ENCODE data around the gene HORMAD2. TPM values are rescaled to one million over a fixed set of nuclear protein-coding genes. Genes with fewer than 3 reads are reported as not detected.

Gene HORMAD2
- total RNA-seq: not detected

- CTCF ChIA-PET: no interaction called here
Observed at GRCh38 chr22:30079952-30080533, at the start of gene HORMAD2. Gene HORMAD2, plus strand, starts transcription at chr22:30080464. Its CDS starts 13,489 bp downstream, at chr22:30093953.

GRCh38 chr22:30031328-30031727, 48.9 kb upstream of the HORMAD2 start:
- ChIA-PET POLR2A (no interaction called here), CTCF (no interaction called here)

More at GRCh38 chr22:30079952-30080533, at the start of gene HORMAD2:
- POLR2A ChIA-PET: no interaction called here

DNA sequence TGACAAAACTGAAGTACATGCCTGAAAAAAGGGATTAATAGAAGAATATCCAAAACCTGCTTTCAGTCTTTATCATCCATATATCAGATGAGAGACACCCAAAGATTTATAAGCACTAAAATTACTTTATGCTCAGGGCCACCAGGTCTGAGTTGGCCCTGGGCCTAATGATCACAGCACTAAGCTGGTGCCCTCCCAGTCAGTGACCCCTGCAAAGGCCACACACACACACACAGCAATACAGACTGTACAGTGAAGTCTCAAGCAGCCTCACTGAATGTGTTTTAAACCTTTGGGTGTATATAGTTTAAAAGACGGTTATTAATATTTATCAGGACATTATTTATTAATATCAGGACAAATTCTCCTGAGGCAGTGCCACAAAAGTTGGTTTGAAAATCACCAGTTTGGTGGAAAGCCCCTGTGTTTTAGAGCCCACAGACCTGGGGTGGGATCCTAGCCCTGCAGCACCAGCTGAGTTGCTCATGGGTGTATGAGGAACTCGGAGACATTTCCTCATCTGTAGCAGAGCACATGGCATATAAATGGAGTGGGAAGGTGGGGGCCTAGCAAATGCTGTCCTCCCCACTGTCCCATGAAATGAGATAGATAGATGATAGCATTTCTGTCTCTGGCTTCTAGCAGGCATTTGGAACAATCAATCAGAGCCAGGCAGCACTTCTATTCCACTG, 48.4 kb upstream of the HORMAD2 start:
- ChIA-PET CTCF (no interaction called here), POLR2A (no interaction called here)

DNA sequence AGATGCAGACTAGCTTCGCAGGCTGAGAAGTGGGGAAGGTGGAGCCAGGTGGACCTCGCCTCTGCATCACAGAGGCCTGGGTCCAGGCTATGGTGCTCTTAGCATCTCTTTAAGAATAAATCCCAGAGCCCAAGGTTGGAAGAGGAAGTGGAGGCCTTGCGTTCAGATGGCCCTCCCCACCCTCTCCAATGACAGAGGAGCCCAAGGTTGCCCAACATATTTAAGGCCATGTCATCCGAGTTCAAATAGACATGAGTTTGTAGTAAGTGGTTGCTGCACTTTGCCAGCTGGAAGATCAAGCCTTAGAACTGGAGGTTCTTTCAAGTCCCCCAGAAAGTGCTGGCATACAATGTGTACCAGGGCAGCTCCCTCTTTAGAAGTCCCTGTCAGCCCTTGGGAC, 47.1 kb upstream of the HORMAD2 start:
- POLR2A ChIA-PET: no interaction called here

GRCh38 chr22:30033901-30034300, 46.4 kb upstream of the HORMAD2 start:
- POLR2A ChIA-PET: no interaction called here
- CTCF ChIA-PET: no interaction called here

More for the DNA sequence above, 47.1 kb upstream of the HORMAD2 start:
- CTCF ChIA-PET: no interaction called here

- POLR2A ChIA-PET: no interaction called here
- CTCF ChIA-PET: no interaction called here
Observed at GRCh38 chr22:30036656-30037055, 43.6 kb upstream of the HORMAD2 start.

GRCh38 chr22:30038219-30038618, 42.0 kb upstream of the HORMAD2 start:
- POLR2A ChIA-PET: no interaction called here
- CTCF ChIA-PET: interaction anchor here (1.6 kb wide), 1 partner anchor 10 kb away, joined by 3 read pairs; no protein-coding TSS in a partner anchor

DNA sequence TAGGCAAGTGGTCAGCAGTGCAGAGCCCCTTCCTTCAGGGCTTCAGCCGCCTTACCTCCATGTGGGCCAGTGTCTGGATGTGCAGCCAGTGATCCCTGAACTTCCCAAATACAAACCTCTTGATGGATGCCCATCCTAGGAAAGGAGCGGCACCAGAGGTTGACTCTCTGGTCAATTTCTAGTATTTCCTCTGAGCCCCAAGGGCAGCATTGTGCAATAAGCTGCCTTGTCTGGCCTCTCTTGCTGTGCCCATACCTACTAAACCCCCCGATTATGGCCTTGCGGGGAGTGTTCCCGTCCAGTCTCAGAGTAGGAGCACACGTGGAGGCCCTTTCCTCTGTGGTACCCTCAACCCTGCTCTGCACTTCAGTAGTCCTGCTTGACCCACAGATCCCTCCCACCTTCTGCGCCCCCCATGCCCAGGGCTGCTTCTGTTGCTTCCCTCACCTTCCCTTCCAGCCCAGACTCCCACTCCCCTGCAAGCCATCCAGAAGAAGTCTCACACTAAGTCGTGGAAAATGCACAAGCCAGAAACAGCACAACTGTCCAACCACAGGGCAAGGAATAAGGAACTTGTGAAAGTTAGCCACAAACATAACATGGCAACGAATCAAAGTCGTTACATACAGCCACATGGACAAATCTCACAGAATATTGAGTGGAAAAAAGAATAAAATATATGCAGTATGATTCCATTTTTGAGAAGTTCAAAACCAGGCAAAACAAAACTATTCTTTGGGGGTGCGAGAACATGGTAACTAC, 39.6 kb upstream of the HORMAD2 start:
- POLR2A ChIA-PET: no interaction called here
- CTCF ChIA-PET: no interaction called here

GRCh38 chr22:30041475-30041874, 38.8 kb upstream of the HORMAD2 start:
- ChIA-PET CTCF (no interaction called here), POLR2A (no interaction called here)

- CTCF ChIA-PET: interaction anchor here (0.7 kb wide), 1 partner anchor 123 kb away, joined by 3 read pairs; no protein-coding TSS in a partner anchor
- POLR2A ChIA-PET: no interaction called here
Observed at GRCh38 chr22:30041881-30042280, 38.4 kb upstream of the HORMAD2 start.

- ChIA-PET POLR2A (interaction anchor here (0.7 kb wide), 1 partner anchor 35 kb away, joined by 8 read pairs; no protein-coding TSS in a partner anchor), CTCF (interaction anchor here (1.1 kb wide), 1 partner anchor 14 kb away, joined by 3 read pairs; no protein-coding TSS in a partner anchor)
Observed at GRCh38 chr22:30043161-30043560, 37.1 kb upstream of the HORMAD2 start.

DNA sequence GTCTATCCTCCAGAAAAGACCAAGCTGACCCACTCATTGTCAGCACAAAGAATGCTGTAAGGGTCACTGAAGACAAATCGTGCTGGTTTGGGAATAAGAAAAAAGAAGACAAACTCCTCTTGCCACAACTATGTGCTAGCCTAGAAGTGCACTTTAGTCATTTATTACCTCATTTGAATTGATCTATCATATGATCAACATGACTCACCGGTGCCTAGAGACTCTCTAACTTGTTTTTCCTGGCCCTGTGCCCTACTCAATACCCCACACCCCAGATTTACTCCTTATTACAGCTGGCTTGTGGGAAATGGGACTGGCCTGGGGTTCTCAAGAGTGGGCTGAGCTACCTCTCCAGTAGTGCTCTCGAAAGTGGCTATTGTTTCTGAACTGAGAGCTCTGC, 35.9 kb upstream of the HORMAD2 start:
- ChIA-PET CTCF (no interaction called here), POLR2A (no interaction called here)

DNA sequence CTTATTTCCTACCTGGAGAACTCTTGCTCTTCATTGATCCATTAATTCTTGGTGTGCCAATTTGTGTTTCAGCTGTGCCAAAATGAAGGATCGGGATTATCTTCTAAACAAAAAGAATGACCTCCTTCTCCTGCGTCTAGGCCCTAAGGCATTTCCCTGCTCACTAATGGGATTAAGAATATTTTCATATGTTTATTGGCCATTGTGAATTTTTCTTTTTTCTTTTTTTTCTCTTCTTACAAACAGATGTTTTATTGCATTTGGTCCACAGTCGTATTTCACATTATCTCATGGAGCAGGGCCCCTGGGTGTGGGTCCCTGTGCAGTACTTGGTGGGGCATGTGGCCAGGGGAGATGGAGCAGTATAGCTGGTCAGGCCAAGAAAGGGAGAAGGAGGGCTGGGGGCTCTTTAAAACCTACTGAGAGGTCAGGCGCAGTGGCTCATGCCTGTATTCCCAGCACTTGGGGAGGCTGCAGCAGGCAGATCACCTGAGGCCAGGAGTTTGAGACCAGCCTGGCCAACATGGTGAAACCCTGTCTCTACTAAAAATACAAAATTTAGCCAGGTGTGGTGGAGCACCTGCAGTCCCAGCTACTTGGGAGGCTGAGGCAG, 35.3 kb upstream of the HORMAD2 start:
- ChIA-PET CTCF (no interaction called here), POLR2A (no interaction called here)

DNA sequence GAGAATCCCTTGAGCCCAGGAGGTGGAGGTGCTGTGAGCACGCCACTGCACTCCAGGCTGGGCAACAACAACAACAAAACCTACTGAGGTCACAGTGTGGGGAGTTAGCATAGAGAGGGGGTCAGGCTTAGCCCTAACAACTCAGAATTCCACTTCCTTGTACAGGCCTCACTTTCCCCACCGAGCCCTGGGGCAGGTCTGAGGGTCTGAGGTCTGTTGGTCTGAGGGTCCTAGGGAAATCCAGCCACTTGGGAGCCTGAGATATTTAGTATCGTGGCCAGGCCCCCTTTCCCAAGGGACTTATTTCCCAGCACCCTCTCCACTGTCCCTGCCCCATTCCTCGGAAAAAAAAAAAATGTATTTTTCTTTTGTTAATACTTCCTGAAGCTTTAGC, 34.8 kb upstream of the HORMAD2 start:
- POLR2A ChIA-PET: no interaction called here
- CTCF ChIA-PET: no interaction called here

DNA sequence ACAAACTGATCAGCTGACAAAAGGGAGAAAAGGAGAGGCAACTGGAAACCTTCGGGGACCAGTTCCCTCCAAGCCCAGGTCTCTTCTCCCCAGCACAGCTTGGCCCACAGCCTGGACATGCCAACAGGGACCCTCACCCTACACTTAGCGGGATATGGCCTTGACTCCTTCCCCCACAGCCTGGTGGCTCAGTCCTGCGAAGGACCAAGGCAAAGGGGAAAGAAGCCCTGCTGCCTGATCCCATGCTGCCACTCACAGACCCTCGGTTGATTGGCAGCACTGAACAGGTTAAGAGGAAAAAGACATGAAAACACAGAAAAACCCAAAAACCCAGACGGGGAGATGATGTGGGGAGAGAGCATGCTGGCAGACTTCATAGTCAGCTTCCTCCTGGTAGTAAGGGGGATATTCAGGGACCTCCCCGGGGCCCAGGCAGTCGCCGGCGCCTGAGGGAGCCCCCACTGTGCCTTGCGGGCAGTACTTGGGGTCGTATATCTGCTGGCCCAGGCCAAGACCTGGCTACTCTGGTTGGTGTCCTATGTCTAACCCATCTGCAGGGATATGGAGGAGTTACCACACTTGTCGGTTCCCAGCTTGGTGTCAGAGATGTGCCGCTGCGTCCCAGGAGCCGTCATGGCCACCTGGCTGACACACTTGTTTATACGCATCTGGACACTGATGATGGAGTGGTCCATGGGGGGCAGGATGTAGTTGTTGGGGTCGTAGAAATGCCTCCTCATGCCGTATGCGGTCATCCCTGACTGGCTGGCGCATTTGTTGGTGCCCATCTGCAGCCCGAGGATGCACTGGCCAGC, 34.2 kb upstream of the HORMAD2 start:
- CTCF ChIA-PET: no interaction called here

DNA sequence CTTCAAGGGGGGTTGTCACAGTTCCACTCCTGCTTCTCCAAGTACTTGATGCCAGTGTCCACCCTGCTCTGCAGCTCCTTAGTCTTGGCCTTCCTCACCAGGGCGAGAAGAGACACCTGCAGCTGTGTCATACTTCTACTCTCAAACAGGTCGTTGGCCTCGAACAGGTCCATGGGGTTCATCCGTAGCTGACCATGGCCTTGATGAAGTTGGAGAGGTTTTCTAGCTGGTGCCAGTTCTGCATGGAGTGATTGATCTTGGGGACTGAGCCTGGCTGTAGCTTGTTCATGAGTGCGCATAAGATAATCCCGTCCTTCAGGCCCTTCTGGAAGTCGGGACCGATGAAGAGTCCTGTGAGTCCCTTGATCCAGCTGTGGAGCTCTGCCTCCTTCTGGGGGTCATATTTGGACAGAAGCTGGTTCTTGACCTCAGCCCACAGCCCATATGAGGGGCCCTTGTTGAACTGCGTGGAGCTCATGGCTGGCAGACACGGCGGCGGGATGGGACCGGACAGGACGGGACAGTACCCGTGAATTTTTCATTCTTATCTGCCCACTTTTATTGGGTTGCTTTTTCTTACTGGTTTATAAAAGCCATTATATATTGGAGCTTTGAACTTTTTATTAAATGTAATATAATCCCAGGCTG, 33.4 kb upstream of the HORMAD2 start:
- CTCF ChIA-PET: no interaction called here
- POLR2A ChIA-PET: no interaction called here

More for the DNA sequence above, 34.2 kb upstream of the HORMAD2 start:
- POLR2A ChIA-PET: no interaction called here

- CTCF ChIA-PET: no interaction called here
Observed at GRCh38 chr22:30047364-30047738, 32.9 kb upstream of the HORMAD2 start.

GRCh38 chr22:30048681-30049080, 31.6 kb upstream of the HORMAD2 start:
- CTCF ChIA-PET: interaction anchor here (0.8 kb wide), 1 partner anchor 10 kb away, joined by 3 read pairs; no protein-coding TSS in a partner anchor

More at GRCh38 chr22:30047364-30047738, 32.9 kb upstream of the HORMAD2 start:
- POLR2A ChIA-PET: no interaction called here

More at GRCh38 chr22:30048681-30049080, 31.6 kb upstream of the HORMAD2 start:
- POLR2A ChIA-PET: no interaction called here
